Loucy (cell line): Measurements from ENCODE around the gene UGGT2.

Source experiments
- EZH2phosphoT487 ChIP-seq: fragments of 200-600 bp; IDR thresholded peaks from 2 replicates; pipeline ENCODE4 v1.6.1; 2018; ENCODE audit warnings: antibody characterized with exemption, mild to moderate bottlenecking, moderate library complexity, borderline replicate concordance
- TF ChIP-seq, protein P1 (sequence below): fragments of 200-600 bp; sonication (generic); conservative IDR thresholded peaks from 2 replicates; pipeline ENCODE4 v1.5.1; 2014; ENCODE audit warnings: mild to moderate bottlenecking, antibody characterized with exemption, low read length

DNA sequence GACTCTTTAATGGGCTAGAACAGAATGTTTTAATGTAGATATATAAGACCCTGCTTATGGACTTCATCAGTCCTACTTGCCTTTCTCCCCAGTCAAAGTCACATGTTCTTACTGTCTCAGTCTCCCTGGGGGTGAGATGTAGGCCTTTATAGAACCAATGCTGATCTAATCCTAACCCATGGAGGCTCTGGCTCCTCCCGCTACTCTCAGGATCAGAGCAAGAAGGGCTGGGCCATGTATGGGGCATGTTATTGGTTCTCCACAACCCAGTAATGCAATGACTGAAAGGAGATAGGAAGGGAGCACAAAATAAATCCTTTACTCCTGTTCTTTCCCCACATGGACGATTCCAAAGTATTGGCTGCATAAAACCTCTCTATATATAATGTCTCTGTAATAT, 82.3 kb downstream of the UGGT2 start:
- TF ChIP-seq, protein P1, sequence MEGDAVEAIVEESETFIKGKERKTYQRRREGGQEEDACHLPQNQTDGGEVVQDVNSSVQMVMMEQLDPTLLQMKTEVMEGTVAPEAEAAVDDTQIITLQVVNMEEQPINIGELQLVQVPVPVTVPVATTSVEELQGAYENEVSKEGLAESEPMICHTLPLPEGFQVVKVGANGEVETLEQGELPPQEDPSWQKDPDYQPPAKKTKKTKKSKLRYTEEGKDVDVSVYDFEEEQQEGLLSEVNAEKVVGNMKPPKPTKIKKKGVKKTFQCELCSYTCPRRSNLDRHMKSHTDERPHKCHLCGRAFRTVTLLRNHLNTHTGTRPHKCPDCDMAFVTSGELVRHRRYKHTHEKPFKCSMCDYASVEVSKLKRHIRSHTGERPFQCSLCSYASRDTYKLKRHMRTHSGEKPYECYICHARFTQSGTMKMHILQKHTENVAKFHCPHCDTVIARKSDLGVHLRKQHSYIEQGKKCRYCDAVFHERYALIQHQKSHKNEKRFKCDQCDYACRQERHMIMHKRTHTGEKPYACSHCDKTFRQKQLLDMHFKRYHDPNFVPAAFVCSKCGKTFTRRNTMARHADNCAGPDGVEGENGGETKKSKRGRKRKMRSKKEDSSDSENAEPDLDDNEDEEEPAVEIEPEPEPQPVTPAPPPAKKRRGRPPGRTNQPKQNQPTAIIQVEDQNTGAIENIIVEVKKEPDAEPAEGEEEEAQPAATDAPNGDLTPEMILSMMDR = no peak
- TF ChIP-seq EZH2phosphoT487 = no peak
